Adrenal gland (tissue), 12 donors: ENCODE results near the gene ERBB4. TPM values are rescaled to one million over a fixed set of nuclear protein-coding genes. Genes with fewer than 3 reads are reported as not detected.

Experiments used
- DNase-seq, 7 donors: peaks; one replicate each; pipeline ENCODE4 v3.0.0-alpha.2; 2019 to 2020
- H3K27ac ChIP-seq, 5 donors: fragments of 200-600 bp; sonication (generic) in 4 of 5; 1 replicate in 3 of 5; 2 replicates in 2 of 5; pipeline versions ENCODE4 v1.5.1 to v1.8.0; 2016 to 2020; ENCODE audit warnings: mild to moderate bottlenecking in 1 of 5
- H3K27me3 ChIP-seq: fragments of 200-600 bp; 2 replicates; pipeline ENCODE4 v1.8.0; 2021
- H3K36me3 ChIP-seq, 2 donors: fragments of 200-600 bp; replicated peaks in 1 of 2; 1 replicate in 1 of 2; 2 replicates in 1 of 2; pipeline versions ENCODE4 v1.5.1 to v1.8.0; 2018 to 2022
- H3K4me1 ChIP-seq, 2 donors: fragments of 200-600 bp; replicated peaks in 1 of 2; 1 replicate in 1 of 2; 2 replicates in 1 of 2; pipeline versions ENCODE4 v1.5.1 to v1.8.0; 2018 to 2021
- H3K4me3 ChIP-seq, 4 donors: fragments of 200-600 bp; sonication (generic) in 3 of 4; one replicate each; pipeline ENCODE4 v1.5.1; 2016 to 2018
- H3K9me3 ChIP-seq, 3 donors: fragments of 200-600 bp; sonication (generic) in 1 of 3; replicated peaks in 1 of 3; 1 replicate in 2 of 3; 2 replicates in 1 of 3; pipeline versions ENCODE4 v1.5.1 to v1.8.0; 2016 to 2021
- POLR2A ChIP-seq, 2 donors: fragments of 450-650 bp; IDR thresholded peaks; one replicate each; pipeline ENCODE4 v1.6.1; 2017; ENCODE audit warnings: antibody characterized with exemption in 2 of 2, mild to moderate bottlenecking in 2 of 2, moderate library complexity in 1 of 2
- WGBS, 4 donors: extraction: QIAGEN DNeasy Blood & Tissue Kit in 2 of 4; methylation state at CpG; one replicate each; pipeline versions ENCODE4 v1.1.5 to v1.1.7; 2013 to 2017; 5-methylcytosine and 5-hydroxymethylcytosine counted together
- intact Hi-C, 2 donors: fragments of 100-400 bp; cut with DNase I; formaldehyde crosslinking; loops; one replicate each; pipeline versions ENCODE4 v1.14.1 to v1.15.0; 2022 to 2023
- polyA plus RNA-seq, 3 donors: library from polyadenylated mRNA; stranded (reverse); fragments of 200-250 nt in 2 of 3; fragments of 350-450 nt in 1 of 3; fragmentation: Illumina TruSeq in 1 of 3; extraction: RNeasy Lipid Tissue Mini Kit (QIAGEN cat#74804) in 1 of 3; gene quantifications; one replicate each; pipeline ENCODE4 v1.2.3, GENCODE V29; 2013 to 2014
- total RNA-seq, 9 donors: library from RNA; depleted of rRNA in 4 of 9; stranded (reverse); fragments of >200 nt in 4 of 9; fragments of 120-200 nt in 1 of 9; fragmentation: NEBNext Ultra II Directional in 1 of 9; extraction: Animal tissue kit (Norgen Biotek cat#: 25700) in 1 of 9; gene quantifications; one replicate each; pipeline versions ENCODE4 v1.1.0 to v1.2.4, GENCODE V29; 2013 to 2023
- TF ChIP-seq, protein P1 (sequence below), 6 experiments: fragments of 450-650 bp in 4 of 6; fragments of 200-600 bp in 2 of 6; sonication (generic) in 1 of 6; IDR thresholded peaks; 1 replicate in 5 of 6; 2 replicates in 1 of 6; pipeline versions ENCODE4 v1.5.1 to v1.8.0; 2016 to 2021; ENCODE audit warnings: antibody characterized with exemption in 6 of 6, mild to moderate bottlenecking in 2 of 6, moderate library complexity in 1 of 6
- donor health status: healthy with polysubstance abuse.
- donor health status: Bipolar disorder and iron deficiency.
- donor health status: DM: yes; HTN: yes; CAD: no.
- donor health status: DM: no; HTN: no; CAD: no.
- donor health status: DM: no; HTN: no; CAD: no.
- donor health status: DM: yes; HTN: yes; CAD: no.

ERBB4 gene
- total and polyA plus RNA-seq, 12 donors = 0.06 to 2.9 (median 0.49) TPM

DNA sequence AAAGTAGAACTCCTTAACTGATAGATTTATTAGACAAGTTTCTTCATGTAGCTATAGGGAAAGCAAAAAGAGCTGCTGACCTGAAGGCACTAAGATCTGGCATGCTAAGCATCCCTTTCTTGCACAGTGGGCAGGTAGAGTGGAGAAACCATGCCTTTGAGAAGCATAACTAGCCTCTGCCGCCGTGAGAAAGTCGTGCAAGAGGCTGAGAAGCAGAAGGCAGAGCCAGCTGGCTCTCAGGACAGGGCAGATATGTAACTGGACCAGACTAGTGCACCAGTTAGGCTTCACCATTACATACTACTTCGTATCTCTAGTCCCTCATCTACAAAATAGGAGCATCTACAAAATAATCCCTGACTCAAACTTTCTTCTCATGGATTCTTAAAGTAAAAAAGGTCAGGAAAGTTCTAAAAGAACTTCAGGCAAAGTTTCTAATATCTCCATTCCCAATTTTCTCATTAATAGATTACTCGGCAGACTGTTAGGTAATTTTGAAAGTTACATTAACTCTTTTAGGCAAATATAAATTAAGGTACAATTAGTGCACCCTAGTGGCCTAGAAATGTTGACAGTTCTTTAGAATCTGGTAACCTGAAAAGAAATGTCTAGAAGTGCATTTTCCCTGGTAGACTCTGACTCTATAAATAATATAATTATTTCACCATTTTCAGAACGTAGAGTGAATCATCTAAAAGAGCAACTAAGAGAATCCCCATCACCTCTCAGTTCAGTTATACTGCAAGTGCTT, 10.3 kb downstream of the ERBB4 start:
- H3K4me1 ChIP-seq = no peaks in the 10 kb centered on the region
- DNase-seq = no peak
- H3K9me3 ChIP-seq = no peaks in the 10 kb centered on the region
- no peaks in the 10 kb centered on the region for H3K36me3 ChIP-seq
- 56 to 81% (median 66%) methylated on average over 5 to 6 of the region's 6 CpGs for WGBS, 4 donors
- no peak overlapping the region for H3K4me3 ChIP-seq
- H3K27me3 ChIP-seq = no peaks in the 10 kb centered on the region
- no peak overlapping the region for H3K27ac ChIP-seq
- intact Hi-C loops = no loop called here
- TF ChIP-seq, protein P1, sequence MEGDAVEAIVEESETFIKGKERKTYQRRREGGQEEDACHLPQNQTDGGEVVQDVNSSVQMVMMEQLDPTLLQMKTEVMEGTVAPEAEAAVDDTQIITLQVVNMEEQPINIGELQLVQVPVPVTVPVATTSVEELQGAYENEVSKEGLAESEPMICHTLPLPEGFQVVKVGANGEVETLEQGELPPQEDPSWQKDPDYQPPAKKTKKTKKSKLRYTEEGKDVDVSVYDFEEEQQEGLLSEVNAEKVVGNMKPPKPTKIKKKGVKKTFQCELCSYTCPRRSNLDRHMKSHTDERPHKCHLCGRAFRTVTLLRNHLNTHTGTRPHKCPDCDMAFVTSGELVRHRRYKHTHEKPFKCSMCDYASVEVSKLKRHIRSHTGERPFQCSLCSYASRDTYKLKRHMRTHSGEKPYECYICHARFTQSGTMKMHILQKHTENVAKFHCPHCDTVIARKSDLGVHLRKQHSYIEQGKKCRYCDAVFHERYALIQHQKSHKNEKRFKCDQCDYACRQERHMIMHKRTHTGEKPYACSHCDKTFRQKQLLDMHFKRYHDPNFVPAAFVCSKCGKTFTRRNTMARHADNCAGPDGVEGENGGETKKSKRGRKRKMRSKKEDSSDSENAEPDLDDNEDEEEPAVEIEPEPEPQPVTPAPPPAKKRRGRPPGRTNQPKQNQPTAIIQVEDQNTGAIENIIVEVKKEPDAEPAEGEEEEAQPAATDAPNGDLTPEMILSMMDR (IDR thresholded peaks at IDR 0.05) = no peak
- no peak for TF ChIP-seq POLR2A (IDR thresholded peaks at IDR 0.05)

DNA sequence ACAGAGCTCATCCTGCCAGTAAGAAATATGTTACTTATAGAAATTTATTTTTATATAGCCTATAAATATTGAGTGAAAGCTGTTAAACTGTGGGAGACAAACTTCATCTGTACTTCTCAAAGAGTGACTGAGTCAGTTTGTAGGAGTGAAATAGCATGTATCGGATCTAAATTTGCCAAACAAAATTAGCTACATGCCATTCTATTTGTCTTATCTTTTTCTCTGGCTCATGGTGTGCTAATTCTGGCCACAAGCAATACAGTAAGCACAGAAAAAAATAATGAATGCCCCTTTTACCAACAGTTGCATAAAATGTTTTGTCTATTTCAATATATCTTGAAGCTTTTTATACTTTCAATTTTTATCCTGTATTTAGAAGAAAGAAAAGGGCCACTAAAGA, 12.5 kb downstream of the ERBB4 start:
- 78 to 85% (median 80%) methylated on average over 1 of the region's 1 CpG for WGBS, 4 donors

DNA sequence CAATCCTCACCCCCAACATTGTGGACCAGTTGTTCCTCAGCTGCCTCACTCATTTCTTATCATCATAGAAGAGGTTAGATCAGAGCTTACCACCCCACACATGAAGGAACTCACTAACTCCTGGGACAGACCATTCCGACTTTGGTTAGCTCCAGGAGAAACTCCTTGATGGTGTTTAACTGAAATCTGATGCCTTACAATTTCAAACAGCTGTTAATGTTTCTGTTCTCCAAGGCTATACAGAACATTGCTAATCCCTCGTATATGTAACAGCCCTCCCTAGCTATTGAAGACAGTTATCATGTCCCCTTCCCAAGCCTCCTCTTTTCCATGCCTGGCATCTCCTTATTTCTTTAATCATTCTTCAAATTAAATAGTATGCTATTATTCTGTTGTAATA, 14.8 kb downstream of the ERBB4 start:
- H3K36me3 ChIP-seq = no peaks in the 10 kb centered on the region
- H3K4me1 ChIP-seq = no peaks in the 10 kb centered on the region
- no peak overlapping the region for H3K27ac ChIP-seq
- H3K27me3 ChIP-seq = no peaks in the 10 kb centered on the region
- no peaks in the 10 kb centered on the region for H3K9me3 ChIP-seq
- 34 to 68% (median 61%) methylated on average over 2 of the region's 2 CpGs for WGBS, 4 donors
- no peak for DNase-seq
- H3K4me3 ChIP-seq = no peak overlapping the region
- TF ChIP-seq POLR2A (IDR thresholded peaks at IDR 0.05) = no peak
- TF ChIP-seq, protein P1 (IDR thresholded peaks at IDR 0.05) = no peak
- intact Hi-C loops = no loop called here

More for the DNA sequence above, 12.5 kb downstream of the ERBB4 start:
- intact Hi-C loops = no loop called here
- no peak for DNase-seq
- TF ChIP-seq, protein P1 (IDR thresholded peaks at IDR 0.05) = no peak
- TF ChIP-seq POLR2A (IDR thresholded peaks at IDR 0.05) = no peak
- Histone ChIP-seq H3K27me3 (no peaks in the 10 kb centered on the region), H3K4me3 (no peak overlapping the region), H3K27ac (no peak overlapping the region), H3K4me1 (no peaks in the 10 kb centered on the region), H3K36me3 (no peaks in the 10 kb centered on the region), H3K9me3 (no peaks in the 10 kb centered on the region)

DNA sequence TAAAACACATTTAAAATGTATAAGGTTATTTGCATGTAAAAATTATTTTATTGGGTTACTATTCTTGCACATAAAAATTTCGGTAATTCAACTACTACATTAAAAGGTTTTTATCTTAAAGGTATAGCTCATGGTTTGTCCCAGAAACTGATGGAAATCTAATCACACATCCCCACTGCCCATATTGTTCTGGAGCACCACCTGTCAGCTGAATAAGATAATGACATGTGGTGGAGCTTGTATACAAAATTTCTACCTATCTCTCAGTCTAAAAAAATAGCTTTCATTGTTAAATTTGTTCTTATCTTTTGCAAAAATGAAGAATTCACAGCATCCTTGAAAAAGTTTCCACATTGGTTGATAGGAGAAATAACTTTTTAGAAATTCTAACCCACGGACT, 18.3 kb downstream of the ERBB4 start:
- Histone ChIP-seq H3K27me3 (no peaks in the 10 kb centered on the region), H3K9me3 (no peaks in the 10 kb centered on the region), H3K27ac (no peak overlapping the region), H3K4me1 (no peaks in the 10 kb centered on the region), H3K4me3 (no peak overlapping the region), H3K36me3 (no peaks in the 10 kb centered on the region)
- DNase-seq = no peak
- WGBS, 4 donors = 34 to 46% (median 44%) methylated on average over 2 of the region's 2 CpGs
- TF ChIP-seq, protein P1 (IDR thresholded peaks at IDR 0.05) = no peak
- TF ChIP-seq POLR2A (IDR thresholded peaks at IDR 0.05) = no peak
- intact Hi-C loops = no loop called here
